Pancreas (tissue), 10 donors: ENCODE results near the gene QRFPR. TPM values are rescaled to one million over a fixed set of nuclear protein-coding genes. Genes with fewer than 3 reads are reported as not detected.

Source experiments
- ATAC-seq, 4 donors: fragments of 200-7000 bp; cut with Tn5 transposase; one replicate each; pipeline versions ENCODE4 v1.8.0 to v1.9.1; 2020; ENCODE audit warnings: mild to moderate bottlenecking in 4 of 4, moderate library complexity in 4 of 4
- DNase-seq, 6 donors: peaks; one replicate each; pipeline ENCODE4 v3.0.0-alpha.2; 2020
- FAIRE-seq: peaks from 2 replicates; lab custom pipeline; 2012; peaks lifted over from hg19 to GRCh38; lab: Jason Lieb, UNC
- H3K27ac ChIP-seq, 4 donors: fragments of 200-600 bp; sonication (generic); 1 replicate in 3 of 4; 2 replicates in 1 of 4; pipeline versions ENCODE4 v1.5.0 to v1.8.0; 2020
- H3K27me3 ChIP-seq, 4 donors: fragments of 200-600 bp; one replicate each; pipeline ENCODE4 v1.8.0; 2021
- H3K36me3 ChIP-seq, 3 donors: fragments of 200-600 bp; sonication (generic) in 1 of 3; one replicate each; pipeline versions ENCODE4 v1.5.0 to v1.8.0; 2020 to 2021
- H3K4me1 ChIP-seq, 3 donors: fragments of 200-600 bp; one replicate each; pipeline ENCODE4 v1.8.0; 2021
- H3K4me3 ChIP-seq, 4 donors: fragments of 200-600 bp; sonication (generic) in 2 of 4; one replicate each; pipeline versions ENCODE4 v1.5.0 to v1.8.0; 2020 to 2021
- H3K9me3 ChIP-seq, 4 donors: fragments of 200-600 bp; one replicate each; pipeline ENCODE4 v1.8.0; 2021
- WGBS, 2 donors: extraction: QIAGEN DNeasy Blood & Tissue Kit; methylation state at CpG; one replicate each; pipeline ENCODE4 v1.1.7; 2013; 5-methylcytosine and 5-hydroxymethylcytosine counted together
- intact Hi-C, 3 donors: fragments of 100-400 bp; cut with DNase I; formaldehyde crosslinking; loops; one replicate each; pipeline versions ENCODE4 v1.11.1 to v1.14.2; 2022
- polyA plus RNA-seq, 2 donors: library from polyadenylated mRNA; stranded (reverse); fragments of 200-250 nt; gene quantifications; one replicate each; pipeline ENCODE4 v1.2.3, GENCODE V29; 2013
- total RNA-seq, 6 donors: library from RNA; stranded (reverse); fragmentation: NEBNext Ultra II Directional in 4 of 6; extraction: Animal tissue kit (Norgen Biotek cat#: 25700) in 4 of 6; gene quantifications; one replicate each; pipeline versions ENCODE4 v1.2.1 to v1.2.4, GENCODE V29; 2021 to 2023
- TF ChIP-seq, protein P1 (sequence below), 4 donors: fragments of 200-600 bp; sonication (generic) in 3 of 4; IDR thresholded peaks; one replicate each; pipeline versions ENCODE4 v1.5.0 to v1.8.0; 2021; ENCODE audit warnings: antibody characterized with exemption in 4 of 4
- donor health status: healthy with polysubstance abuse.
- donor health status: DM: no; HTN: no; CAD: no; lungs with moderate emphysema.
- donor health status: DM: no; HTN: no; CAD: no.
- donor health status: control.
- donor health status: control.
- donor health status: Bipolar disorder and iron deficiency.
- donor health status: DM: yes; HTN: yes; CAD: no.
- donor health status: DM: no; HTN: no; CAD: no.
- donor health status: DM: no; HTN: no; CAD: no.
- donor health status: DM: yes; HTN: yes; CAD: no.

Gene QRFPR
- total and polyA plus RNA-seq, 8 donors: not detected

DNA sequence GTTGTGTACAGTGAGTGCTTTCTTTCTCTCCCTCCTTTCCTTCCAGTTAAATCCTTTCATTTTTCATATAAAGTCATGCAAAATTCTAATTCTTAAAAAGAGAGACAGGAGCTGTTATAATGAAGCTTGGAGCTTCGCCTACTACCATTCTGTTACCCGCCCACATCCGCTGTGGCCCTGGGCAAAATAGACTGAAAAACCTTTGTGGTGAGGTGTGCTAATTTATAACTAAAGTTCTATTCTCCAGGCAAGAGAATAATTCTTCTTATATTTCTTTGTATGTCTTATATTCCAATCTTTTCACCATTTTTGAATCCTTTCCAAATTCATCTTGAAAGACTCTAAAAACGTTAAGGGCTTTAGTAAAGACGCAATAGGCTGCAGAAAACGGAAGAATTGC is 7.0 kb downstream of the QRFPR start:
- Histone ChIP-seq H3K27me3 (peaks cover 0 to 8% (median 0%) of the 10 kb centered on the region in 4 donors), H3K36me3 (no peaks in the 10 kb centered on the region), H3K4me1 (no peaks in the 10 kb centered on the region), H3K4me3 (no peak overlapping the region), H3K27ac (no peak overlapping the region), H3K9me3 (no peaks in the 10 kb centered on the region)
- TF ChIP-seq, protein P1, sequence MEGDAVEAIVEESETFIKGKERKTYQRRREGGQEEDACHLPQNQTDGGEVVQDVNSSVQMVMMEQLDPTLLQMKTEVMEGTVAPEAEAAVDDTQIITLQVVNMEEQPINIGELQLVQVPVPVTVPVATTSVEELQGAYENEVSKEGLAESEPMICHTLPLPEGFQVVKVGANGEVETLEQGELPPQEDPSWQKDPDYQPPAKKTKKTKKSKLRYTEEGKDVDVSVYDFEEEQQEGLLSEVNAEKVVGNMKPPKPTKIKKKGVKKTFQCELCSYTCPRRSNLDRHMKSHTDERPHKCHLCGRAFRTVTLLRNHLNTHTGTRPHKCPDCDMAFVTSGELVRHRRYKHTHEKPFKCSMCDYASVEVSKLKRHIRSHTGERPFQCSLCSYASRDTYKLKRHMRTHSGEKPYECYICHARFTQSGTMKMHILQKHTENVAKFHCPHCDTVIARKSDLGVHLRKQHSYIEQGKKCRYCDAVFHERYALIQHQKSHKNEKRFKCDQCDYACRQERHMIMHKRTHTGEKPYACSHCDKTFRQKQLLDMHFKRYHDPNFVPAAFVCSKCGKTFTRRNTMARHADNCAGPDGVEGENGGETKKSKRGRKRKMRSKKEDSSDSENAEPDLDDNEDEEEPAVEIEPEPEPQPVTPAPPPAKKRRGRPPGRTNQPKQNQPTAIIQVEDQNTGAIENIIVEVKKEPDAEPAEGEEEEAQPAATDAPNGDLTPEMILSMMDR (IDR thresholded peaks at IDR 0.05): no peak
- WGBS, 2 donors: 63 to 70% methylated on average over 6 of the region's 6 CpGs
- DNase-seq (no peak), FAIRE-seq (no peak), ATAC-seq (no peak)
- intact Hi-C loops: no loop called here

DNA sequence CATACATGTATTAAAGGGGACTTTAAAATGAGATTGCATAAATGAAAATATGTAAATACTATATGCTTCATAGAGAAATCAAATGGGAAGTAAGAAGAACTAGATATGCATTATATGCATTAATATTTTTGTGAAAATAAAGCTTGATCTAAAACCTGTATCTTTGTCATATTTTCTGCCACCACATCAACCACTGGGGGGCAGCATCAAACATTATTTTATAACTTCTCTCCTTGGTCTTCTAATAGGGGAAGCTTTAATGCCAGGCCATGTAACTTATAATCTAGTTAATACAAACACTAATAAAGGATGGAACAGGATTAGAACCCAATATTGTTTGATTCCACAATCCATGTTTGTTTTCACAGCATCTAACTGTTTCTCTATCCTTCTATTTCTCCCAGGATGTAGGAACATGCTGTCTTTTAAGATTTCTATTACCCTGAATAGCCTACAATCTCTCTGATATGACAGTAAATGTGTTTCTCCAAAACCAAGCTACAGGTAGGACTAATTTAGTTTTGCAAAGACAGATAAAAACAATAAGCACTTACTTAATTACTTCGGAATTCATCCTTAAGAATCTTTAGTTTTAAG is 10.0 kb downstream of the QRFPR start:
- Histone ChIP-seq H3K4me1 (no peaks in the 10 kb centered on the region), H3K27ac (no peak overlapping the region), H3K27me3 (peaks cover 0 to 5% (median 0%) of the 10 kb centered on the region in 4 donors), H3K4me3 (no peak overlapping the region), H3K9me3 (no peaks in the 10 kb centered on the region), H3K36me3 (no peaks in the 10 kb centered on the region)
- 45 to 52% methylated on average over 1 of the region's 1 CpG for WGBS, 2 donors
- ATAC-seq (peak in 3 of 4 donors; percentile 60 to 64 (median 62)), DNase-seq (peak in 1 of 6 donors; percentile 39), FAIRE-seq (peak; percentile 92)
- TF ChIP-seq, protein P1 (IDR thresholded peaks at IDR 0.05): peak; percentile 9 to 63 (median 40)
- intact Hi-C loops: no loop called here

- ATAC-seq: no peak
- no peaks in the 10 kb centered on the region for H3K9me3 ChIP-seq
- no peak for FAIRE-seq
- H3K27me3 ChIP-seq: no peaks in the 10 kb centered on the region
- no peak overlapping the region for H3K27ac ChIP-seq
- WGBS, 2 donors: 47 to 83% methylated on average over 1 of the region's 1 CpG
- no peaks in the 10 kb centered on the region for H3K36me3 ChIP-seq
- TF ChIP-seq, protein P1 (IDR thresholded peaks at IDR 0.05): no peak
- H3K4me1 ChIP-seq: no peaks in the 10 kb centered on the region
- no peak for DNase-seq
- intact Hi-C loops: no loop called here
- H3K4me3 ChIP-seq: no peak overlapping the region
Measured at GRCh38 chr4:121360495-121360894, 20.3 kb downstream of the QRFPR start.

DNA sequence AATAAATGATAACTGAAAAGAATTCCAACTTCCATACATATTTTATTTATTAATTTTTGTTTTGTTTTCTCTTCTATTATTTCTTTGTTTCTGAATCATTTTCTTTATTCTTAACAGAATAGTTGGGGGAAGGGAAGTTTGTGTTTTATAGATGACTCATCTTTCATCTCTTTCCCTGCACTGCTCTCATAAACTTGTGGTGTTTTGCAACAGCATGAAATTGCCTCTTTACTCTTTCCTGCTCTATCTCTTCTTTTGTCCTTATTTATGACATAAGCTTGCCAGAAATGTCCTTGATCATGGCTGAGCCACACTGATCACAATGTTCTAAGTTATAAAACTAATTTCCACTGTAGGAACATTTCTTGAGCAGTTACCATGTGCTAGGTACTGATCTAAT is 22.3 kb downstream of the QRFPR start:
- TF ChIP-seq, protein P1 (IDR thresholded peaks at IDR 0.05): no peak
- Histone ChIP-seq H3K27me3 (no peaks in the 10 kb centered on the region), H3K4me3 (no peak overlapping the region), H3K4me1 (no peaks in the 10 kb centered on the region), H3K9me3 (no peaks in the 10 kb centered on the region), H3K27ac (no peak overlapping the region), H3K36me3 (no peaks in the 10 kb centered on the region)
- DNase-seq (no peak), ATAC-seq (no peak), FAIRE-seq (no peak)
- intact Hi-C loops: no loop called here

- intact Hi-C loops: no loop called here
- Histone ChIP-seq H3K27me3 (peaks cover 0 to 8% (median 0%) of the 10 kb centered on the region in 4 donors), H3K27ac (no peak overlapping the region), H3K36me3 (no peaks in the 10 kb centered on the region), H3K9me3 (no peaks in the 10 kb centered on the region), H3K4me3 (no peak overlapping the region), H3K4me1 (no peaks in the 10 kb centered on the region)
- TF ChIP-seq, protein P1 (IDR thresholded peaks at IDR 0.05): no peak
- DNase-seq (no peak), ATAC-seq (no peak), FAIRE-seq (no peak)
Measured at GRCh38 chr4:121353213-121353612, 27.6 kb downstream of the QRFPR start.
